ENCODE measurements around the gene PGAP2. TPM values are rescaled to one million over a fixed set of nuclear protein-coding genes. Genes with fewer than 3 reads are reported as not detected.

Gene PGAP2
- total and polyA plus RNA-seq, 2 of the 13 experiments (the other 11 are each of a cell fraction or from before 2014, with no cell fraction given) = 21.5 to 47.8 TPM

GRCh38 chr11:3854660-3854976 lies 46.3 kb downstream of the PGAP2 start:
- intact Hi-C loops (cut with micrococcal nuclease; ENCODE audit: unreplicated experiment) = loop anchor here (2.0 kb wide), 3 partner anchors 14 to 104 kb away; partner anchors contain the start of gene RHOG
- peaks cover 38% of the 10 kb centered on the region for H3K79me2 ChIP-seq (ENCODE audit: insufficient read depth, low read length)
- POLR2A ChIA-PET = interaction anchor here (0.9 to 3.4 kb wide), 21 partner anchors 12 to 218 kb away, joined by 3 to 44 read pairs (median 6); partner anchors contain the start of genes NUP98 and RHOG
- H3K27ac ChIP-seq (ENCODE audit: extremely low read length, insufficient read depth, low read length) = no peak overlapping the region
- in situ Hi-C loops (cut with HindIII; ENCODE audit: extremely low pct_ligation_motif_present, low pct_unique_long_range_greater_than_20kb) = loop anchor here (10.0 kb wide), 1 partner anchor 110 kb away; no protein-coding TSS in a partner anchor
- peak overlapping the region; percentile 83 to 96 (median 87); a peak in 5 of 6 replicates for H3K4me3 ChIP-seq (replicated peaks in 1 of 3; ENCODE audit: insufficient read depth in 1 of 3, low read depth in 2 of 3, low read length in 3 of 3)
- CTCF ChIA-PET (ENCODE audit: low intra/inter-chr PET ratio, low total read pairs) = interaction anchor here (1.0 to 2.1 kb wide), 2 partner anchors 112 to 217 kb away, joined by 3 to 30 read pairs; no protein-coding TSS in a partner anchor
- H3K9me3 ChIP-seq (ENCODE audit: low read length) = no peaks in the 10 kb centered on the region
- no peaks in the 10 kb centered on the region; a peak in 1 of 5 replicates for H3K27me3 ChIP-seq (ENCODE audit: control insufficient read depth in 1 of 2, insufficient read depth in 2 of 2, low read length in 2 of 2)
- H3K36me3 ChIP-seq (replicated peaks in 1 of 2; ENCODE audit: control insufficient read depth in 1 of 2, insufficient read depth in 2 of 2, low read length in 2 of 2) = no peaks in the 10 kb centered on the region
- no peaks in the 10 kb centered on the region for H4K20me1 ChIP-seq (ENCODE audit: insufficient read depth, low read length)
- DNase-seq (ENCODE audit: low spot score) (no peak), FAIRE-seq (no peak), ATAC-seq (peak; percentile 17)
- peak overlapping the region; percentile 84 for H3K9ac ChIP-seq (ENCODE audit: insufficient read depth, low read depth, low read length)
- peak overlapping the region; percentile 96 for H3K4me2 ChIP-seq (ENCODE audit: low read depth, low read length)
- peak overlapping the region; percentile 18 for H2AFZ ChIP-seq (ENCODE audit: low read length)
- BruUV-seq (replicated peaks) = no TSS peak
- H3K4me1 ChIP-seq (ENCODE audit: insufficient read depth, low read length) = peaks cover 44% of the 10 kb centered on the region
- 7% methylated on average over 7 of the region's 7 CpGs for WGBS (ENCODE audit: low lambda C conversion rate)
- TF ChIP-seq ZNF766 (CRISPR knock-in tag; IDR thresholded peaks at IDR 0.05; ENCODE audit: borderline replicate concordance) (no peak), ZNF101 (CRISPR knock-in tag; IDR thresholded peaks at IDR 0.05; ENCODE audit: borderline replicate concordance, low read depth) (no peak), SRSF4 (IDR thresholded peaks at IDR 0.05; ENCODE audit: low read depth, low read length, poor library complexity, severe bottlenecking) (no peak)
- TF ChIP-seq, protein P1, sequence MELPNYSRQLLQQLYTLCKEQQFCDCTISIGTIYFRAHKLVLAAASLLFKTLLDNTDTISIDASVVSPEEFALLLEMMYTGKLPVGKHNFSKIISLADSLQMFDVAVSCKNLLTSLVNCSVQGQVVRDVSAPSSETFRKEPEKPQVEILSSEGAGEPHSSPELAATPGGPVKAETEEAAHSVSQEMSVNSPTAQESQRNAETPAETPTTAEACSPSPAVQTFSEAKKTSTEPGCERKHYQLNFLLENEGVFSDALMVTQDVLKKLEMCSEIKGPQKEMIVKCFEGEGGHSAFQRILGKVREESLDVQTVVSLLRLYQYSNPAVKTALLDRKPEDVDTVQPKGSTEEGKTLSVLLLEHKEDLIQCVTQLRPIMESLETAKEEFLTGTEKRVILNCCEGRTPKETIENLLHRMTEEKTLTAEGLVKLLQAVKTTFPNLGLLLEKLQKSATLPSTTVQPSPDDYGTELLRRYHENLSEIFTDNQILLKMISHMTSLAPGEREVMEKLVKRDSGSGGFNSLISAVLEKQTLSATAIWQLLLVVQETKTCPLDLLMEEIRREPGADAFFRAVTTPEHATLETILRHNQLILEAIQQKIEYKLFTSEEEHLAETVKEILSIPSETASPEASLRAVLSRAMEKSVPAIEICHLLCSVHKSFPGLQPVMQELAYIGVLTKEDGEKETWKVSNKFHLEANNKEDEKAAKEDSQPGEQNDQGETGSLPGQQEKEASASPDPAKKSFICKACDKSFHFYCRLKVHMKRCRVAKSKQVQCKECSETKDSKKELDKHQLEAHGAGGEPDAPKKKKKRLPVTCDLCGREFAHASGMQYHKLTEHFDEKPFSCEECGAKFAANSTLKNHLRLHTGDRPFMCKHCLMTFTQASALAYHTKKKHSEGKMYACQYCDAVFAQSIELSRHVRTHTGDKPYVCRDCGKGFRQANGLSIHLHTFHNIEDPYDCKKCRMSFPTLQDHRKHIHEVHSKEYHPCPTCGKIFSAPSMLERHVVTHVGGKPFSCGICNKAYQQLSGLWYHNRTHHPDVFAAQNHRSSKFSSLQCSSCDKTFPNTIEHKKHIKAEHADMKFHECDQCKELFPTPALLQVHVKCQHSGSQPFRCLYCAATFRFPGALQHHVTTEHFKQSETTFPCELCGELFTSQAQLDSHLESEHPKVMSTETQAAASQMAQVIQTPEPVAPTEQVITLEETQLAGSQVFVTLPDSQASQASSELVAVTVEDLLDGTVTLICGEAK (IDR thresholded peaks at IDR 0.05) = no peak
- TF ChIP-seq, protein P1 (CRISPR knock-in tag; IDR thresholded peaks at IDR 0.05) = 0 out of 2 replicates have a peak, but pooled peaks have one; percentile 26
- TF ChIP-seq, protein P2, sequence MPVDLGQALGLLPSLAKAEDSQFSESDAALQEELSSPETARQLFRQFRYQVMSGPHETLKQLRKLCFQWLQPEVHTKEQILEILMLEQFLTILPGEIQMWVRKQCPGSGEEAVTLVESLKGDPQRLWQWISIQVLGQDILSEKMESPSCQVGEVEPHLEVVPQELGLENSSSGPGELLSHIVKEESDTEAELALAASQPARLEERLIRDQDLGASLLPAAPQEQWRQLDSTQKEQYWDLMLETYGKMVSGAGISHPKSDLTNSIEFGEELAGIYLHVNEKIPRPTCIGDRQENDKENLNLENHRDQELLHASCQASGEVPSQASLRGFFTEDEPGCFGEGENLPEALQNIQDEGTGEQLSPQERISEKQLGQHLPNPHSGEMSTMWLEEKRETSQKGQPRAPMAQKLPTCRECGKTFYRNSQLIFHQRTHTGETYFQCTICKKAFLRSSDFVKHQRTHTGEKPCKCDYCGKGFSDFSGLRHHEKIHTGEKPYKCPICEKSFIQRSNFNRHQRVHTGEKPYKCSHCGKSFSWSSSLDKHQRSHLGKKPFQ (CRISPR knock-in tag; IDR thresholded peaks at IDR 0.05; ENCODE audit: insufficient replicate concordance) = peak; percentile 72
- TF ChIP-seq, protein P3, sequence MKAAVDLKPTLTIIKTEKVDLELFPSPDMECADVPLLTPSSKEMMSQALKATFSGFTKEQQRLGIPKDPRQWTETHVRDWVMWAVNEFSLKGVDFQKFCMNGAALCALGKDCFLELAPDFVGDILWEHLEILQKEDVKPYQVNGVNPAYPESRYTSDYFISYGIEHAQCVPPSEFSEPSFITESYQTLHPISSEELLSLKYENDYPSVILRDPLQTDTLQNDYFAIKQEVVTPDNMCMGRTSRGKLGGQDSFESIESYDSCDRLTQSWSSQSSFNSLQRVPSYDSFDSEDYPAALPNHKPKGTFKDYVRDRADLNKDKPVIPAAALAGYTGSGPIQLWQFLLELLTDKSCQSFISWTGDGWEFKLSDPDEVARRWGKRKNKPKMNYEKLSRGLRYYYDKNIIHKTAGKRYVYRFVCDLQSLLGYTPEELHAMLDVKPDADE (CRISPR knock-in tag; IDR thresholded peaks at IDR 0.05) = no peak
- TF ChIP-seq, protein P4, sequence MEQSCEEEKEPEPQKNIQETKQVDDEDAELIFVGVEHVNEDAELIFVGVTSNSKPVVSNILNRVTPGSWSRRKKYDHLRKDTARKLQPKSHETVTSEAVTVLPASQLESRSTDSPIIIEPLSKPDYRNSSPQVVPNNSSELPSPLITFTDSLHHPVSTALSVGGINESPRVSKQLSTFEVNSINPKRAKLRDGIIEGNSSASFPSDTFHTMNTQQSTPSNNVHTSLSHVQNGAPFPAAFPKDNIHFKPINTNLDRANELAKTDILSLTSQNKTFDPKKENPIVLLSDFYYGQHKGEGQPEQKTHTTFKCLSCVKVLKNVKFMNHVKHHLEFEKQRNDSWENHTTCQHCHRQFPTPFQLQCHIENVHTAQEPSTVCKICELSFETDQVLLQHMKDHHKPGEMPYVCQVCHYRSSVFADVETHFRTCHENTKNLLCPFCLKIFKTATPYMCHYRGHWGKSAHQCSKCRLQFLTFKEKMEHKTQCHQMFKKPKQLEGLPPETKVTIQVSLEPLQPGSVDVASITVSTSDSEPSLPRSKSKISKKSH (CRISPR knock-in tag; IDR thresholded peaks at IDR 0.05; ENCODE audit: borderline replicate concordance) = peak; percentile 8; the same call in 1 of the 2 replicates

All from HepG2 (cell line).